Lower lobe of right lung (tissue), 2 donors: Measurements from ENCODE around the gene ATF3. TPM values are rescaled to one million over a fixed set of nuclear protein-coding genes. Genes with fewer than 3 reads are reported as not detected.
"Not testable (repeated sequence)": the region's sequence is repeated elsewhere in the genome, so short reads cannot be mapped to it uniquely, and the experiment has no call there.

Source experiments
- ATAC-seq, 2 donors: fragments of 200-7000 bp; cut with Tn5 transposase; one replicate each; pipeline ENCODE4 v1.9.1; 2020 to 2022; ENCODE audit warnings: mild to moderate bottlenecking in 2 of 2, moderate library complexity in 2 of 2
- DNase-seq: peaks from one replicate; pipeline ENCODE4 v3.0.0-alpha.2; 2020
- H3K27ac ChIP-seq: fragments of 200-600 bp; one replicate; pipeline ENCODE4 v1.8.0; 2022
- H3K27me3 ChIP-seq: fragments of 200-600 bp; one replicate; pipeline ENCODE4 v1.8.0; 2022; ENCODE audit warnings: low read depth
- H3K36me3 ChIP-seq: fragments of 200-600 bp; one replicate; pipeline ENCODE4 v1.8.0; 2022; ENCODE audit warnings: mild to moderate bottlenecking
- H3K4me1 ChIP-seq: fragments of 200-600 bp; one replicate; pipeline ENCODE4 v1.8.0; 2022
- H3K4me3 ChIP-seq: fragments of 200-600 bp; one replicate; pipeline ENCODE4 v1.8.0; 2022; ENCODE audit warnings: mild to moderate bottlenecking
- H3K9me3 ChIP-seq: fragments of 200-600 bp; one replicate; pipeline ENCODE4 v1.8.0; 2022
- intact Hi-C: fragments of 100-400 bp; cut with DNase I; formaldehyde crosslinking; loops from one replicate; pipeline ENCODE4 v1.11.0; 2022
- total RNA-seq: library from RNA; stranded (reverse); fragmentation: NEBNext Ultra II Directional; extraction: Animal tissue kit (Norgen Biotek cat#: 25700); gene quantifications from one replicate; pipeline ENCODE4 v1.2.1, GENCODE V29; 2021
- TF ChIP-seq, protein P1 (sequence below): fragments of 200-600 bp; IDR thresholded peaks from one replicate; pipeline ENCODE4 v1.8.0; 2022; ENCODE audit warnings: antibody characterized with exemption, mild to moderate bottlenecking
- donor health status: DM: no; HTN: yes; CAD: no; lungs with severe emphysema.

ATF3 gene
- total RNA-seq, 1 donor from 2014 or later = 25.8 TPM

DNA sequence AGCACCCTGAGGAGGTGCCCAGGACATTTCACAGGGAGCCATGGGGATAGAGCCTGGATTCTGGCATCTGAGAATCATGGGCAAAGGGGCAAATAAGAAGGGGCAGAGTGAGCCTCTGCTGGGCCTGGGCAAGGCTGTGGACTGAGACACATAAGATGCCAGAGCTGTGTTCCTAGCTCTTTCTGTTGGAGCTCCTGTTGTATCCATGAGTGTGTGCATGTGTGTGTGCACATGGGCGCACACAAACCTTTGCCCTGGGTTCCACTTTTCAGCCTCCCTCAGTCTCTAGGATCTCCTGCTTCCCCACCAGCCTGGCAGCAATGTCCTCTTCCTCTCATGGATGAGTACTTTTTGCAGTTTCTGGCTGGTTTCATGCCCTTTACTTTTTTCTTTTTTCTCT, 44.0 kb downstream of the ATF3 start:
- no peak for DNase-seq
- Histone ChIP-seq H3K27me3 (no peaks in the 10 kb centered on the region), H3K4me1 (no peaks in the 10 kb centered on the region), H3K36me3 (no peaks in the 10 kb centered on the region), H3K9me3 (no peaks in the 10 kb centered on the region), H3K27ac (no peak overlapping the region), H3K4me3 (no peak overlapping the region)
- ATAC-seq = no peak
- intact Hi-C loops = no loop called here
- TF ChIP-seq, protein P1, sequence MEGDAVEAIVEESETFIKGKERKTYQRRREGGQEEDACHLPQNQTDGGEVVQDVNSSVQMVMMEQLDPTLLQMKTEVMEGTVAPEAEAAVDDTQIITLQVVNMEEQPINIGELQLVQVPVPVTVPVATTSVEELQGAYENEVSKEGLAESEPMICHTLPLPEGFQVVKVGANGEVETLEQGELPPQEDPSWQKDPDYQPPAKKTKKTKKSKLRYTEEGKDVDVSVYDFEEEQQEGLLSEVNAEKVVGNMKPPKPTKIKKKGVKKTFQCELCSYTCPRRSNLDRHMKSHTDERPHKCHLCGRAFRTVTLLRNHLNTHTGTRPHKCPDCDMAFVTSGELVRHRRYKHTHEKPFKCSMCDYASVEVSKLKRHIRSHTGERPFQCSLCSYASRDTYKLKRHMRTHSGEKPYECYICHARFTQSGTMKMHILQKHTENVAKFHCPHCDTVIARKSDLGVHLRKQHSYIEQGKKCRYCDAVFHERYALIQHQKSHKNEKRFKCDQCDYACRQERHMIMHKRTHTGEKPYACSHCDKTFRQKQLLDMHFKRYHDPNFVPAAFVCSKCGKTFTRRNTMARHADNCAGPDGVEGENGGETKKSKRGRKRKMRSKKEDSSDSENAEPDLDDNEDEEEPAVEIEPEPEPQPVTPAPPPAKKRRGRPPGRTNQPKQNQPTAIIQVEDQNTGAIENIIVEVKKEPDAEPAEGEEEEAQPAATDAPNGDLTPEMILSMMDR = no peak

GRCh38 chr1:212655668-212656440, 47.3 kb downstream of the ATF3 start:
- Histone ChIP-seq H3K36me3 (no peaks in the 10 kb centered on the region), H3K4me3 (no peak overlapping the region), H3K27me3 (no peaks in the 10 kb centered on the region), H3K27ac (no peak overlapping the region), H3K4me1 (no peaks in the 10 kb centered on the region), H3K9me3 (no peaks in the 10 kb centered on the region)
- TF ChIP-seq, protein P1 = no peak
- intact Hi-C loops = no loop called here
- DNase-seq (no peak), ATAC-seq (no peak)

DNA sequence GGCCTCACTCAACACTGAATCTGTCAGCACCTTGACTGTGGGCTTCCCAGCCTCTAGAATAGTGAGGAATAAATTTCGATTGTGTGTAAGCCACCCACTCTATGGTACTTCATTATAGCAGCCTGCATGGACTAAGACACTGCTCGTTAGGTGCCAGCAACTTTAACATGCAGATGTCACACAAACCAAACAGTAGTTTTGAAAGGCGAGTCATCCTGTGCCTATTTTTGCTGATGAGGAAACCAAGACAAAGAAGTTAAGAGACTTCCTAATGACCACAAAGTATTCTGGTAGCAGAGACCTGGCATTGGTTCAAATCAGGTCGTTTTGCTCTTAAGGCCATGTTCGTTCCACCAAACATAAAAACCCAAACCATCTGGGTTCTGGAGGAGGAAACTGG, 48.2 kb downstream of the ATF3 start:
- Histone ChIP-seq H3K36me3 (no peaks in the 10 kb centered on the region), H3K4me1 (no peaks in the 10 kb centered on the region), H3K4me3 (no peak overlapping the region), H3K27me3 (no peaks in the 10 kb centered on the region), H3K27ac (no peak overlapping the region), H3K9me3 (no peaks in the 10 kb centered on the region)
- no peak for DNase-seq
- intact Hi-C loops = no loop called here
- no peak for ATAC-seq
- TF ChIP-seq, protein P1 = no peak

GRCh38 chr1:212658250-212658649, 49.7 kb downstream of the ATF3 start:
- H3K27ac ChIP-seq, DNase-seq, H3K9me3 ChIP-seq, H3K36me3 ChIP-seq, H3K27me3 ChIP-seq, intact Hi-C loops, ATAC-seq, H3K4me3 ChIP-seq, H3K4me1 ChIP-seq: not testable (repeated sequence)

DNA sequence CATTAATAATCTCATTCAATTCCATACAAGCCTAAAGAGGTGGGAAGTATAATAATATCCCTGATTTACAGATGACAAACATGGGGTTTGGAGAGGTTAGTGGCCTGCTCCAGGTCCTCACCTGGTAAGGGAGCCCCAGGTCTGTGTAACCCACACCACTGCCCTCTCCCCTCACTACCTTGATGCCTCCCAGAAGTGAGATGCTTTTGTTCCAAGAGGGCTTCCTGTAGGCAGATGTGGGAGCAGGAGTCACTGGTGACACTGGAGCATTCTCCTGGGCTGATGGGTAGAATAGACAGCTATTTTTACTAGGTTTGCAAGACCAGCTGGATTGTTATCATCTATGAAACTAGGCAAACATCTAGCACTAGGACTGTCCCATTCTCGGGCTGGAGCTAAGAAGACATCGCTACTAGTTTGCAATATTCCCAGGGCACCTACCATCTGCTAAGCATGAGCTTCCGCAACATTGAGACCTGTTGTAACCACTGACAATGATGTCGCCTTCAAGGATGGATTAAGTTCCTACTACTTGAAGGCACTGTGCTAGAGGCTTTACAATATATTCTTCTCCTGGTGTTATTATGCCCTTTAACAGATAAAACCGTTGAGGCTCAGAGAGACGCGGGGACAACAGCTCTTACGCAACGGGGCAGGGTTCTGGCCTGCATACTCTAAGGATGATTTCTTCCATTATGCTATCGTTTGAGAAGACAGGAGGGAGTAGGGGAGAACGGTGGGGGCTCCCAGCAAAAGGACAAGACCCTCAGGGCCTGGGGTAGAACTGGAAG, 56.0 kb downstream of the ATF3 start:
- peaks cover 42% of the 10 kb centered on the region for H3K4me1 ChIP-seq
- H3K27ac ChIP-seq = no peak overlapping the region
- DNase-seq (no peak), ATAC-seq (no peak)
- H3K9me3 ChIP-seq = no peaks in the 10 kb centered on the region
- H3K36me3 ChIP-seq = no peaks in the 10 kb centered on the region
- TF ChIP-seq, protein P1 = no peak
- H3K27me3 ChIP-seq = no peaks in the 10 kb centered on the region
- intact Hi-C loops = no loop called here
- H3K4me3 ChIP-seq = no peak overlapping the region
